Astrocyte (in vitro differentiated cells and primary cell): ENCODE measurements around the gene RUBCNL.

Source experiments
- EZH2 ChIP-seq: IDR thresholded peaks from 2 replicates; pipeline ENCODE4 v1.6.1; 2012; ENCODE audit warnings: mild to moderate bottlenecking, low read length, inconsistent platforms; ENCODE audit not compliant: insufficient read depth
- TF ChIP-seq, protein P1 (sequence below): IDR thresholded peaks from 2 replicates; pipeline ENCODE4 v1.5.1; 2011; ENCODE audit warnings: low read depth, mild to moderate bottlenecking, inconsistent platforms, low read length, moderate library complexity; ENCODE audit not compliant: insufficient read depth

DNA sequence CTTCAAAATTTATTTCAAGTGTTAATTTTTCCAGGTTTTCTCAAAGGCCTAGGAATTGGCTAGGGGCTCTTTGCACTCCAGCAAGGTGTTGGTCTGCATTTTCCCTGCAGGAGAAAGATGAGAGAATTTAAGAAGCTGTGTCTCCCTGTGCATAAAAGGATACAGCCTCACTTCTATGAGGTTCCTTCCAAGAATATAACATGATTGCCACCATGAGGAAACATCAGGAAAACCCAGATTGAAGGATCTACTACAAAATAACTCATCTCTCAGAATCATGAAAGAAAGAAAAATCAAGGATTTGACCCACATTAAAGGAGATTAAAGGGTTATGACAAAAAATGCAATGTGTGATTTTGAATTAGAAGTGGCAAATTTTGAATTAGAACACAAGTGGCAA, 69.9 kb downstream of the RUBCNL start:
- TF ChIP-seq, protein P1, sequence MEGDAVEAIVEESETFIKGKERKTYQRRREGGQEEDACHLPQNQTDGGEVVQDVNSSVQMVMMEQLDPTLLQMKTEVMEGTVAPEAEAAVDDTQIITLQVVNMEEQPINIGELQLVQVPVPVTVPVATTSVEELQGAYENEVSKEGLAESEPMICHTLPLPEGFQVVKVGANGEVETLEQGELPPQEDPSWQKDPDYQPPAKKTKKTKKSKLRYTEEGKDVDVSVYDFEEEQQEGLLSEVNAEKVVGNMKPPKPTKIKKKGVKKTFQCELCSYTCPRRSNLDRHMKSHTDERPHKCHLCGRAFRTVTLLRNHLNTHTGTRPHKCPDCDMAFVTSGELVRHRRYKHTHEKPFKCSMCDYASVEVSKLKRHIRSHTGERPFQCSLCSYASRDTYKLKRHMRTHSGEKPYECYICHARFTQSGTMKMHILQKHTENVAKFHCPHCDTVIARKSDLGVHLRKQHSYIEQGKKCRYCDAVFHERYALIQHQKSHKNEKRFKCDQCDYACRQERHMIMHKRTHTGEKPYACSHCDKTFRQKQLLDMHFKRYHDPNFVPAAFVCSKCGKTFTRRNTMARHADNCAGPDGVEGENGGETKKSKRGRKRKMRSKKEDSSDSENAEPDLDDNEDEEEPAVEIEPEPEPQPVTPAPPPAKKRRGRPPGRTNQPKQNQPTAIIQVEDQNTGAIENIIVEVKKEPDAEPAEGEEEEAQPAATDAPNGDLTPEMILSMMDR, result no peak
- no peak for TF ChIP-seq EZH2
